GM03348 (cell line): ENCODE measurements around the gene NCOR1.
"Not testable (repeated sequence)": the region's sequence is repeated elsewhere in the genome, so short reads cannot be mapped to it uniquely, and the experiment has no call there.

Source experiments
- DNase-seq: peaks from one replicate; pipeline ENCODE4 v3.0.0; 2012; ENCODE audit warnings: low spot score

Gene NCOR1

GRCh38 chr17:16214190-16215001 lies 938 bp downstream of the NCOR1 start:
- peak; percentile 21 for DNase-seq

GRCh38 chr17:16212793-16213192 lies 2.5 kb downstream of the NCOR1 start:
- no peak for DNase-seq

GRCh38 chr17:16211590-16211989 lies 3.7 kb downstream of the NCOR1 start:
- DNase-seq: peak; percentile 25

GRCh38 chr17:16204763-16205162 lies 10.6 kb downstream of the NCOR1 start:
- not testable (repeated sequence) for DNase-seq

DNA sequence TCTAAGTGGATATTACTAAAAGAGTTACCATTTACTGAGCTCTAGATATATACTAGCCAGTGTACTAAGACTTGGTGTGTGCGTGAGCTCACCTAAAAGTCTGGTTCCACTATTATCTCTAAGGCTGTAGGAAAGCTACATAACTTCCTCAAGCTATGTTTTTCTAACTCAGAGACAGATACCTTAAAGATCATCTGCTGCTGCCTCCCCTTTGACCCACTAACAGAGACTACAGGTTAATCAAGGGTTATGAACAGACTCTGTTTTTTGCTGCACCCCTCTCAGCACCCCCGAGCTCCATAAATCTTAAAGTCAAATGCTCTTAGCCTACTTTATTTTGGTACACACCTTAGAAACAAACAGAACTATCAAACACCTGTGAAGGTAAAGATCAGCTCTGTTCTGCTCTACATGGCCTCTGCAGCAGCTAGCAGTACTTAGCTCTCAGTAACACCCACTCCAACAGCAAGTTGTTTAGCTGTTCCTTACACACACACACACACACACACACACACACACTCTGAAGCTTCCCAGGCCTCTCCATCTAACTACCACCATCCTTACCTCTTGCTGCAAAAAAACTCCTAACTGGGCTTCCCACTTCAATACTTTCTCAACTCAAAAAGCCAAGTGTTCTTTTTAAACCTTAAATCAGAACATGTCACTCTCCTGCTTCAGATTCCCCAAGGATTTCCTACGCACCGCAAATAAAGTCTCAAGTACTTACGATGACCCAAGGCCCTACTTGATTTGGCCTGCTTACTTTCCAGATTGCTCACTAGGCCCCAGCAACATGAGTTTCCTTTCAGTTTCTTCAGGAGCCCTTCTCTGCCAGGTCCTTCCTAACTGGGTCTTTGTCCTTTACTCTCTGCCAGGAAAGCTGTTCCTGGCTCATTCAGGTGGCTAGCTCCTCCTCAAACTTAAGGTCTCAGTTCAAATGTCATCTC lies 12.5 kb downstream of the NCOR1 start:
- not testable (repeated sequence) for DNase-seq

DNA sequence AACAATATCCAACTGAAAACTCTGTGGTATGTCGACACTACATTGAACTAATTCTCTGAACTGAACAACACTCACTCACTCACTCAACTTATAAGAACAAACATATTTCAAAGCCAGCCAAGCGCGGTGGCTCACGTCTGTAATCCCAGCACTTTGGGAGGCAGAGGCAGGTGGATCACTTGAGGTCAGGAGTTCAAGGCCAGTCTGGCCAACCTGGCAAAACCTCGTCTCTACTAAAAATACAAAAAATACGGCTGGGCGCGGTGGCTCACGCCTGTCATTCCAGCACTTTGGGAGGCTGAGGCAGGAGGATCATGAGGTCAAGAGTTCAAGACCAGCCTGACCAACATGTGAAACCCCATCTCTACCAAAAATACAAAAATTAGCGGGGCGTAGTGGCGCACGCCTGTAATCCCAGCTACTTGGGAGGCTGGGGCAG lies 13.6 kb downstream of the NCOR1 start:
- DNase-seq: not testable (repeated sequence)

DNA sequence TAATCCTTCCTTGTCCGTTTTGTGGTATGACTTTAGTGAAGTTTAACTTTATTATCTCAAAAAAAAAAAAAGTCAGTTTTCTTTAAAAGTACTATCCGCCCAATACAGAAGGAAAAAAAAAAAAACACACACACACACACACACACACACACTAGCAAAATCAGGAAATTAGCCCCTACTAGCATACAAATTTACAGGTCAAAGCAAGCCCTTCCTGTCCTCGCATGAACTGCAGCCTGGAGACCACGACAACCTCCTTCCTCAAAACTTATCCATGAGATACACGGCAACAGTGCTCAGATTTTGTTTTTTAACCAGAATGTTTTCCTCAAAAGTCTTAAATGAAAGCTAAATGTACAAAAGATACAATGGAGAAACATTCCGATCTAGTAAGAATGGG lies 16.2 kb downstream of the NCOR1 start:
- DNase-seq: no peak

GRCh38 chr17:16197276-16197675 lies 18.1 kb downstream of the NCOR1 start:
- DNase-seq: no peak

DNA sequence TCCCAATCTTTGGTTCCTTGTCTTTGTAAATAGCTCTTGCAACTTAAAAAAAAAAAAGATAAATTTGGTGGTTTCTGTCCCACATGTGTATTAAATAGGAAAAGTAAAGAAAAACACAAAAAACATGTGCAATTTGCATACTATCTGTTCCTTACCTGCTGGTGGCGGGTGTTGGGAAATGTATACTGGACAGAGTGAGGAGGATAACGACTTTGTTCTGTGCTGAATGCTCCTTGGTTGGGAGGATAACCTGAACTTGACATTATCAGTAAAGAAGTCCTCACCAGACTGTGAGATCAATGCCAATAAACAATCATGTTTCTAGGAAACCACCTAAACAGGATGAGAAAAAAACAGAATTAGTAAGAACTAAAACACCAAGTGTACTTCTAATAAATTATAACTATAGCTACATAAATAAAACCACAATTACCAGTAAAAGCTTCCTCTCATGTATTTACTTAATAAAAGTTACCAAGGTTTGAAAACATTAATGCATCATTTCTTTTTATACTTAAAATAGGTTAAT lies 21.0 kb downstream of the NCOR1 start:
- DNase-seq: not testable (repeated sequence)

DNA sequence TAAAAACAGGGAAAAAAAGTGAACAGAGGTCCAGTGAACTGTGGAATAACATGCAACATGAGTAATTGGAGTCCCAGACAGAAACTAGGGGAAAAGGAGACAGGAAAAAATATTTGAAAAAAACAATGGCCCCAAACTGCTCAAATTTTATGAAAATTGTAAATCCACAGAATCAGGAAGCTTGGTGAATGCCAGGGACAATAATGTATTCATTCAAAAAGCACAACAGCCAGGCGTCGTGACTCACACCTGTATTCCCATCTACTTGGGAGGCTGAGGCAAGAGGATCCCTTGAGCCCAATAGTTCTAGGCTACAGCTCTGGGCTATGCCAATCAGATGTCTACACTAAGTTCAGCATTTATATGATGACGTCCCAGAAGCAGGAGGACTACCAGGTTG lies 23.7 kb downstream of the NCOR1 start:
- DNase-seq: no peak

DNA sequence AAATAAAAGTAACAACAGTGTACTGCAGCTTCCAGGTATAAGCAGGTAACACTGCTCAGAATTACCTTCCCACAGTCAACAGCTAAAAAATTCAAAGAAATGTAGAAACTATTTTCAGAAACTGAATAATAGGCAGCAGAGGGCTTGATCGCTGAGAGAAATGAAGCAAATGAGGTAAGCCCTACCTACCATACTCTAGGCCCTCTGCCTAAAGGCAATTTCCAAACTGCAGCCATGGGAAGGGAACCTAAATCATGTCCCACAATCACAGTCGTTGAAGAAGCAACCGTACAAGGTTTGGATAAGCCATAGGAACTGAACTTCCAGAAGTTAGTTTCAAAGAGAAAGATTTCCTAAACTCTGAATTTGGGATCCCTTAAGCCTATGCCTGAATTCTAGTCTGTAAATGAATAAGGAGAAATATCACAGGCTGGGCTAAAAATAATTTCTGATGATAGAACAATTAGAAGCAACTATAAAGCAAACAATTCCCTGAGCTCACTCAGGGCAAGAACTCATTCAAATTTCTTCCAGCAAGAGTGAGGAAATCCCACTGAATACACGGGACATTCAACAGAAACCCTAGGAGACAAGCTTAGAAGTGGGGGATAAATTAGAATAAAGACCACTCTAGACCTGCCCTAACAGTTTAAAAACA lies 24.5 kb downstream of the NCOR1 start:
- DNase-seq: no peak

DNA sequence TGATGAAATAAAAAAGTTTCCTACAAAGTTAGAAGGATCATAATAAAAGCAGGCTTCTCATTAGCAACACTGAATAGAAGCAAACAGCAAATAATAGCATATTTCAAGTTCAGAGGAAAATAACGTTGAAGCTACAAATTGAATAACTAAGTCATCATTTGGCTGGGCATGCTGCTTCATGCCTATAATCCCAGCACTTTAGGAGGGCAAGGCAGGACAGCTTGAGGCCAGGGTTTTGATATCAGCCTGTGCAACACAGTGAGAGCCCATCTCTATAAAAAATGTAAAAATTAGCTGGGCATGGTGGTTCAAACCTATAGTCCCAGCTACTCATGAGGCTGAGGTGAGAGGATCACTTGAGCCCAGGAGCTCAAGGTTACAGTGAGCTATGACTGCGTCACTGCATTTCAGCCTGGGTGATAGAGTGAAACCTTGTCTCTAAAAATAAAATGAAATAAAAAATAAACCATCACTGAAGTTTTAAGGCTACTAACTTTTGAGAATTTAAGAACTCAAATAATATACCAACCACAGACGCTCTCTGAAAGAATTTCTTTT lies 25.5 kb downstream of the NCOR1 start:
- DNase-seq: no peak

DNA sequence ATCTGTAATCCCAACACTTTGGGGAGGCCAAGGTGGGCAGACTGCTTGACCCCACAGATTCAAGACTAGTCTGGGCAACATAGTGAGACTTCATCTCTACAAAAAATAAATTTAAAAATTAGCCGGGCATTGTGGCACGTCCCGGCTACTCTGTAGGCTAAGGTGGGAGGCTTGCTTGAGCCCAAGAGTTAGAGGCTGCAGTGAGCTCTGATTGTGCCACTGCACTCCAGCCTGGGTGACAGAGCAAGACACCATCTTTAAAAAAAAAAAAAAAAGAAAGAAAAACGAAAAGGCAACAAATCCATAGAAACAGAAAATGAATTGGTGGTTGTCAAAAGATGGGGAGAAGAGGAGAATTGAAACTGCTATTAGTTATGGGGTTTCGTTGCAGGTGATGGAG lies 27.7 kb downstream of the NCOR1 start:
- DNase-seq: no peak

DNA sequence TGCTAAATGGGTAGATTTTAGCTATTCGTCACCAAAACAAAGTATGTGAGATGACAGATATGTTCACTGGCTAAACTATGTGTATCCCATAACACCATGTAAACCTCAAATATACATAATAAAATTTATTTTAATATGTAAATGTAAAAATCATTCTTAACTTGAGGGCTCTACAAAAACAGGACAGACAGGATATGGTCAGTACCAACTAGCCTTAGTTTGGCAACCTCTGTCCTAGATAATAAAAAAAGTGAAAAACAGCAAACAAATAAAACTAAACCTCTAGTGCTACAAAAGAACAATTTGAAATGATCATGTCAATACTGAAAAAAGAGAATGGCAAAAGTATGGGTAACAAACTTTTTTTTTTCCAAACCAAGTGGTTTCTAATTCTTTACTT lies 33.8 kb downstream of the NCOR1 start:
- DNase-seq: no peak

GRCh38 chr17:16178836-16179235 lies 36.5 kb downstream of the NCOR1 start:
- DNase-seq: no peak

GRCh38 chr17:16171613-16172012 lies 43.7 kb downstream of the NCOR1 start:
- DNase-seq: peak; percentile 8

GRCh38 chr17:16166766-16167165 lies 48.6 kb downstream of the NCOR1 start:
- DNase-seq: not testable (repeated sequence)

GRCh38 chr17:16158714-16159113 lies 56.6 kb downstream of the NCOR1 start:
- no peak for DNase-seq

- no peak for DNase-seq
These were observed 59.8 kb downstream of the NCOR1 start for GRCh38 chr17:16155536-16155935.

DNA sequence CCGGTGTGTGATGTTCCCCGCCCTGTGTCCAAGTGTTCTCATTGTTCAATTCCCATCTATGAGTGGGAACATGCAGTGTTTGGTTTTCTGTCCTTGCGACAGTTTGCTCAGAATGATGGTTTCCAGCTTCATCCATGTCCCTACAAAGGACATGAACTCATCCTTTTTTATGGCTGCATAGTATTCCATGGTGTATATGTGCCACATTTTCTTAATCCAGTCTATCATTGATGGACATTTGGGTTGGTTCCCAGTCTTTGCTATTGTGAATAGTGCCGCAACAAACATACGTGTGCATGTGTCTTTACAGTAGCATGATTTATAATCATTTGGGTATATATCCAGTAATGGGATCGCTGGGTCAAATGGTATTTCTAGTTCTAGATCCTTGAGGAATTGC lies 63.0 kb downstream of the NCOR1 start:
- DNase-seq: not testable (repeated sequence)

GRCh38 chr17:16150251-16150856 lies 65.0 kb downstream of the NCOR1 start:
- peak; percentile 5 for DNase-seq
